HAP-1 (cell line): ENCODE measurements around the gene C12orf57.

Experiments used
- DNase-seq, 2 experiments: peaks; one replicate each; pipeline ENCODE4 v3.0.0-alpha.2; 2016 to 2020; ENCODE audit warnings: low spot score in 2 of 2
- H3K27me3 ChIP-seq: fragments of 250-450 bp; sonication (Bioruptor Pico); 2 replicates; pipeline ENCODE4 v1.5.1; 2020; ENCODE audit warnings: low read depth, mild to moderate bottlenecking, moderate library complexity
- H3K36me3 ChIP-seq: fragments of 250-450 bp; sonication (Bioruptor Pico); replicated peaks from 2 replicates; pipeline ENCODE4 v1.5.1; 2020; ENCODE audit warnings: mild to moderate bottlenecking
- H3K4me1 ChIP-seq: fragments of 250-450 bp; sonication (Bioruptor Pico); 2 replicates; pipeline ENCODE4 v1.5.1; 2020; ENCODE audit warnings: mild to moderate bottlenecking
- H3K4me3 ChIP-seq: fragments of 250-450 bp; sonication (Bioruptor Pico); 2 replicates; pipeline ENCODE4 v1.5.1; 2020; ENCODE audit warnings: mild to moderate bottlenecking, moderate library complexity
- H3K9me3 ChIP-seq: fragments of 250-450 bp; sonication (Bioruptor Pico); 2 replicates; pipeline ENCODE4 v1.5.1; 2020; ENCODE audit warnings: mild to moderate bottlenecking, moderate library complexity
- in situ Hi-C: fragments of 300-500 bp; cut with MboI; formaldehyde crosslinking; loops from 3 replicates; pipeline ENCODE4 v1.14.3; 2020; ENCODE audit warnings: low sequenced_read_pairs, inconsistent platforms, mixed read lengths

The C12orf57 gene

DNA sequence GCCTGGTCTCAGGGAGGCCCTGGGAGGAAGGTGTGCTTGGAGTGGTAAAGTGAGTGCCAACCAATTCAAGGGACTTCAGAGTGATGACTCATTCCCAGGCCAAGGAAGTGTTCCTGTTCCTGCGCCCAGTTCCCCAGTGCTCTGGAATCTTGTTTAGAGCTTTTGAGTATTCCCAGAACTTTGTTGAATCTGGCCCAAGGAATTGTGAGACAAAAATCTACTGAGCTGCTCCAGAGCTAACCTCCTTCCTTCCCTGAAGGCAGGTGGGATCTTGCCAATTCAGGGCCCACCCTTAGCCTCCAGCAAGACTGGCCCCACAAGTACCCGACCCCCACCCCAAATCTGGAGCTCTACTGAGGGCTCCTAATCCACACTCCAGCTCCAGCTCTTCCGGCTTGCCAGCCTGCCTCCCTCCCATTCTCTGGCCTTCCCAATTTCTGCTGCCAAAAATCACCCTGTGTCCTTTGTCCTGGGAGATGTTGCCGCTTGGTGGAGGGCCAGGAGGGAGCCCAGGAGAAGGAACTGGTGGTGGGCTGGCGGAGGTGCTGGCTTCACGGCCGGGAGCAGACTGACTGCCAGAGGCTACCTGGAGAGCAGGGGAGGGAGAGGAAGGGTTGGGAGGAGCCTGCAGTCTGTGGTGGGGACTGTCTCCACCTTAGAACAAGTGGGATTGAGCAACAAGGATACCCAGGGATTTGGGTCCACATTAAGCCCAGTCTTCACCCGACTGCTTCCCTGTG, 18.1 kb upstream of the C12orf57 start:
- peak overlapping the region; percentile 13 for H3K4me3 ChIP-seq
- H3K9me3 ChIP-seq: no peaks in the 10 kb centered on the region
- peaks cover 33% of the 10 kb centered on the region for H3K36me3 ChIP-seq
- H3K27me3 ChIP-seq: no peaks in the 10 kb centered on the region
- in situ Hi-C loops: no loop called here
- H3K4me1 ChIP-seq: peaks cover 40% of the 10 kb centered on the region
- peak in 1 of 2 experiments; percentile 80 for DNase-seq

DNA sequence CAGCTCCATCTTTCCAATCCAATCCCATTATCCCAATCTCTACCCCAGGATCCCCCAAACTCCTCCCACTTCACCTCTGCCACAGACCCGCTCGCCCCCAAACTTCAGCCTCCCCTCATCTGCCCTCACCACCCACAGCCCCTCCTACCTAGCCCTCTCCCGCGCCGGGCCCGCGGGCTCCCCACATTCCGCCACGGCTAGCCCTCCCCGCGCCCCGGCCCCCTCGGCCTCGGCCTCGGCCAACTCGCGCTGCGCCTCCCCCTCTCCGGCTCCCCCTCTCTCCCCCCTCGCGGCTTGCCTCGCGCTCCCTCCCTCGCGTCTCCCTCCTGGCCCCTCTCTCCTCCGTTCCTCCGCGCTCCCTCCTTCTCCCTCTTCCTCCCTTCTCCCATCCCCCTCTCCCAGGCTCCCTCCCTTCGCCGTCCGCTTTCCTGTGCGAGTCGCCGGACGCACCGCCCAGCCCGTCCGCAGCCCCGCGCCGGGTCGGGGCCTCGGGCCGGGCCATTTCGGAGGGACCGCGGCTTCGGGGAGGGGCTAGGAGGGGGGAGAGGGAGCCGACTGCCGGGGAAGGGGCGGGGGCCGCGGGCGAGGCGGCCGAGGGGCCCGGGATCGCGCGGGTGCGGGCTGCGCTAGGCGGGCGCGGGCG, 16.3 kb upstream of the C12orf57 start, which contains the start of gene ATN1:
TSS of gene ATN1 (plus strand) at position 581 of the 643 bp plus-strand sequence. CDS start 6,043 bp downstream, outside the sequence.
- no peaks in the 10 kb centered on the region for H3K27me3 ChIP-seq
- in situ Hi-C loops: no loop called here
- DNase-seq: peak; percentile 67 to 84
- peaks cover 40% of the 10 kb centered on the region for H3K4me1 ChIP-seq
- peak within 1 kb of the TSS; percentile 70 for H3K4me3 ChIP-seq
- peaks cover 15% of the 10 kb centered on the region for H3K36me3 ChIP-seq
- H3K9me3 ChIP-seq: no peaks in the 10 kb centered on the region

DNA sequence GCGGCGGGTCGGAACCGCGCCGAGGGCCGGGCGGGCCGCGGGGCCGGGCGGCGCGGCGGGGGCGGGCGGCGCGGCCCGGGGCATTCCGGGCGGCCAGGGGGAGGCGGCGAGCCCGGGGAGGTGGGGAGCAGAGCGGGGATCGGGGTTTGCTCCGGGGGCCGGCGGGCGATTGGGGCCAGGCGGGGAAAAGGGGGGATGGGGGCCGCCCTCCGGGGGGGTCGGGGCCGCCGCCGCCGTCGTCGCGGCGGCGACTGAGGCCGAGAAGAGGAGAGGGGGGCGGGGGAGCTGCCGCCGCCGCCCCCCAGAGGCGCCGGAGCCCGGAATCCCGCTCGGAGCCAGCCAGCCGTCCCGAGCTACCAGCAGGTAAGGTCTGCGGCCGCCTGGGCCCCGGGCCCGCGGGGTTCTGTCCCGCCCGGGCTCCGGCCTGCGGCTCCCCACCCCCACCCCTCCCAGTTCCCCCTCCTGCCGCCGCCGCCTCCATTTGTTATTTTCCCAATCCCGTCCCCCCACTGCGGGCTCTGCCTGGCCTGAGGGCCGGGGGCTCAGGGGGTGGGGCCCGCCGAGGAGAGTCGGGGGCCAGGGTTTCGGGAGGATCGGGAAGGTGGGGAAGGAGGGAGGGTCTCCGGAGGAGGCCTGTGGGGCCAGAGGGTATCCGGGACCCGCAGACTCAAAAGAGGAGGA, 15.7 kb upstream of the C12orf57 start:
- Histone ChIP-seq H3K4me3 (peak overlapping the region; percentile 70), H3K27me3 (no peaks in the 10 kb centered on the region), H3K36me3 (peaks cover 8% of the 10 kb centered on the region), H3K9me3 (no peaks in the 10 kb centered on the region), H3K4me1 (peaks cover 40% of the 10 kb centered on the region)
- no peak for DNase-seq
- in situ Hi-C loops: no loop called here

DNA sequence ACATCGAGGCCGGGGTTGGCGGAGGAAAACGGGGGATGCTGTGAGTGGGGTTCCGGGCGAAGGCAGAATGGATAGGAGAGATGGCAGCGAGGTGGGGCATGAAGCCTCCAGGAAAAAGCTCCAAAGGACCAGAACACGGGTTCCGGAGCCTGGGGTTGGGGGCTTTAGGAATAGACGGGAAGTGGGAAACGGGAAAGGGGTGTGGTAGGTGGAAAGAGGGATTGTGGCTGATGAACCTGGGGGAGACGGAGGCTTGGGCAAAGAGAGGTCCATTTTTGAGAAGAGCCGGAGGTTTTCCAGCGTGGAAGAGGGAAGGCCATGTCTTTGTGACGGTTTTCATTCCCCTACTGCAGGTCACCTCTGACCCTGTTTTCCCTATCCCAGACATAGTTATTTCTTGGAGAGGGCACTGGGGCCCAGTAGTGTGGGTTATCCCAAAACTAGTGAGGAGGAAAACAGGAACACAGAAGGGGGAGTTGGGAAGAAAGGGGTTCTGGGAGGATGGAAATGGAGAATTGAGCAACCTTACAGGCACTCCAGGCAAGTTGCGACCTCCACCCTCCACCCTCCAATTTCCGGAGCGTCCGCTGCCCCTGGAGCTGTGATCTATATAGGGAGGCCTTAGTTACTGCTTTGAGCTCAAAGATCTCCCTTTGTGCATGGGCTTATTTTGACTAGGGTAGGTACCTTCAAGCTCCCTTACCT, 15.0 kb upstream of the C12orf57 start:
- H3K9me3 ChIP-seq: no peaks in the 10 kb centered on the region
- peak overlapping the region; percentile 70 for H3K4me3 ChIP-seq
- H3K36me3 ChIP-seq: peaks cover 13% of the 10 kb centered on the region
- in situ Hi-C loops: no loop called here
- DNase-seq: no peak
- no peaks in the 10 kb centered on the region for H3K27me3 ChIP-seq
- H3K4me1 ChIP-seq: peaks cover 40% of the 10 kb centered on the region

DNA sequence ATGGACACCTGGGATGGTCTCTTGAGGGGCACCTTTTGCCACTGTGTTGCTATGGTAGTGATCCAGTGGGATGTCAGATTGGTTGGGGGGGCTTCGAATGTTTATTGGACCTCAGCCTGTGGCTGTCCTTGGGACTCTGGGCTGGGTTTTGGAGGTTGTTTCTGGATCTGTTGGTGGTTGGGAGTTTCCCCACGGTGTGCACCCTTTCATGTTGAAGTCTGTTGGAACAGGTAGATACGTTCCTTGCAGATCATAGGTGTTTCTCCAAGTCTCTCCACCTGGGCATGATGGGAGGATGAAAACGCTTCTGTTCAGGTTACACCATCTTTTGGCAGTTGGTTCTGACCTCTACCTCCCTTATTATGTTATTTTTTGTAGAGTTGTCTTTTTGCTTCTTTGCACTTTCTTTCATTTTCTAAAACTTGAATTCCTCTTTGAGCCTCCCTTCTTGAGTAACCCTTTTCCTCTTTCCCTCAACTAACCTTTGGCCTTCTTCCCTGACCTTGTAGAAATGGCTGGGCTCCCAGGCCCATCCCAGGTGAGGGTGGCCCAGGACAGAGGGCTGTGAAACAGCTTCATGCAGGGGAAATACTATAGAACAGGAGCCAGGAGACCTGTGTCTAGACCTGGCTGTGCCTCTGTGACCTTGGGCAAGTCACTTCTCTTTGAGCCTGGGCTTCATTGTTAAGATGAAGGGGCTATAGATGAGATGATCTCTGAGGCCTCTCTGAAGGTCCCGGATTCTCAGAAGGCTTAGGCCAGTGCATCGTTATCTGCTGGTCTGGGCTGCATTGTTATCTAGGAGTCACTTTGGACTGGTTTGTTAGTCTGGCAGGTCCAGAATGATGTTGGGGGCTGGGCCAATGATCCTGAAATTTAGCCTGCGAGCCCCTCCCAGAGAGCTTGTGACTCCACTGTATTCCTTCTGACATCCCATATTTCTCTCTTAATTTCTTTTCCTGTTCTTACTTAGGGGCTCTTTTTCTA, 14.1 kb upstream of the C12orf57 start:
- H3K4me3 ChIP-seq: peak overlapping the region; percentile 70

DNA sequence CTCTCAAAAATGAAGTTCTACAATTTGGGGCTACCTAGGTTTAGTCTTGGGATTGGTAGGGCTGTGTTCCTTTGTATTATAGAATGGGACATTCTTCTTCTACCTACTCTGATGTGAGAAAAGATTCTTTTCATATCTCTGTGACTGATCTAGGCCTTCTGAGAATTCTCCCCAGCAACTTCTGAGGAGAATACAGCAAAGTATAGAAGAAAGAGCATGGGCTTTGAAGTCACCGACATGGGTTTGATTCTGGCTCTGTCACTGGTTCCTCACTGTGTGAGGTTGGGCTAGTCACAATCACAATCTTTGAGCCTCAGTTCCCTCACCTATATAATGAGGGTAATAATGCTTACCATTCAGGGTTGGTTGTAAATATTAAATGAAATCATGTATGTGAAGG, 11.1 kb upstream of the C12orf57 start:
- peaks cover 15% of the 10 kb centered on the region for H3K4me1 ChIP-seq
- no peak for DNase-seq
- in situ Hi-C loops: no loop called here
- no peaks in the 10 kb centered on the region for H3K27me3 ChIP-seq
- H3K9me3 ChIP-seq: no peaks in the 10 kb centered on the region
- H3K36me3 ChIP-seq: peaks cover 41% of the 10 kb centered on the region
- no peak overlapping the region for H3K4me3 ChIP-seq

More for the DNA sequence above, 14.1 kb upstream of the C12orf57 start:
- peaks cover 19% of the 10 kb centered on the region for H3K36me3 ChIP-seq
- in situ Hi-C loops: no loop called here
- peaks cover 36% of the 10 kb centered on the region for H3K4me1 ChIP-seq
- no peaks in the 10 kb centered on the region for H3K27me3 ChIP-seq
- DNase-seq: no peak
- H3K9me3 ChIP-seq: no peaks in the 10 kb centered on the region

DNA sequence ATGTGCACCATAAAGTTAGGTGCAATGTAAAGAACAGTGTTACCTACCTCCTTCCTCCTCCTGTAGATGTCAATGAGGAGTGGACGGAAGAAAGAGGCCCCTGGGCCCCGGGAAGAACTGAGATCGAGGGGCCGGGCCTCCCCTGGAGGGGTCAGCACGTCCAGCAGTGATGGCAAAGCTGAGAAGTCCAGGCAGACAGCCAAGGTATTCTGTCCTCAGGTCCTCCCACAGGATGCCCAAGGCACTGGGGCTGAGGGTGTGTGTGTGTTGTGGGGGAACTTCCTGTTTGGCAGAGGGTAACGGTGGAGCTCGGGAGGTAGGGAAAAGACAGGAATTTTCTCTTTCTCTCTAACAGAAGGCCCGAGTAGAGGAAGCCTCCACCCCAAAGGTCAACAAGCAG, 9.7 kb upstream of the C12orf57 start:
- Histone ChIP-seq H3K36me3 (peaks cover 49% of the 10 kb centered on the region), H3K9me3 (no peaks in the 10 kb centered on the region), H3K27me3 (no peaks in the 10 kb centered on the region), H3K4me3 (no peak overlapping the region), H3K4me1 (peaks cover 18% of the 10 kb centered on the region)
- no peak for DNase-seq
- in situ Hi-C loops: no loop called here

DNA sequence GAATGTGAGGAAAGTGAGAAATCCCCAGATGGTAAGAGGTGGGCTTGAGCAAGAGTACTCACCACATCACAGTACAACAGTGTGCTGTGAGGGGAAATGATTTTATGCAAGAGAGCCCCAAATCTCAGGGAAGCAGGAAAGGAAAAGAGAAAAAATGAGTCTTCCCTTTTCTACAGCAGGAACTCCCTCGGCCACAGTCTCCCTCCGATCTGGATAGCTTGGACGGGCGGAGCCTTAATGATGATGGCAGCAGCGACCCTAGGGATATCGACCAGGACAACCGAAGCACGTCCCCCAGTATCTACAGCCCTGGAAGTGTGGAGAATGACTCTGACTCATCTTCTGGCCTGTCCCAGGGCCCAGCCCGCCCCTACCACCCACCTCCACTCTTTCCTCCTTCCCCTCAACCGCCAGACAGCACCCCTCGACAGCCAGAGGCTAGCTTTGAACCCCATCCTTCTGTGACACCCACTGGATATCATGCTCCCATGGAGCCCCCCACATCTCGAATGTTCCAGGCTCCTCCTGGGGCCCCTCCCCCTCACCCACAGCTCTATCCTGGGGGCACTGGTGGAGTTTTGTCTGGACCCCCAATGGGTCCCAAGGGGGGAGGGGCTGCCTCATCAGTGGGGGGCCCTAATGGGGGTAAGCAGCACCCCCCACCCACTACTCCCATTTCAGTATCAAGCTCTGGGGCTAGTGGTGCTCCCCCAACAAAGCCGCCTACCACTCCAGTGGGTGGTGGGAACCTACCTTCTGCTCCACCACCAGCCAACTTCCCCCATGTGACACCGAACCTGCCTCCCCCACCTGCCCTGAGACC, 8.2 kb upstream of the C12orf57 start:
- Histone ChIP-seq H3K4me1 (peaks cover 7% of the 10 kb centered on the region; the same call in 1 of the 2 replicates), H3K4me3 (no peak overlapping the region), H3K9me3 (no peaks in the 10 kb centered on the region), H3K27me3 (no peaks in the 10 kb centered on the region), H3K36me3 (peaks cover 57% of the 10 kb centered on the region)
- in situ Hi-C loops: no loop called here
- DNase-seq: no peak

DNA sequence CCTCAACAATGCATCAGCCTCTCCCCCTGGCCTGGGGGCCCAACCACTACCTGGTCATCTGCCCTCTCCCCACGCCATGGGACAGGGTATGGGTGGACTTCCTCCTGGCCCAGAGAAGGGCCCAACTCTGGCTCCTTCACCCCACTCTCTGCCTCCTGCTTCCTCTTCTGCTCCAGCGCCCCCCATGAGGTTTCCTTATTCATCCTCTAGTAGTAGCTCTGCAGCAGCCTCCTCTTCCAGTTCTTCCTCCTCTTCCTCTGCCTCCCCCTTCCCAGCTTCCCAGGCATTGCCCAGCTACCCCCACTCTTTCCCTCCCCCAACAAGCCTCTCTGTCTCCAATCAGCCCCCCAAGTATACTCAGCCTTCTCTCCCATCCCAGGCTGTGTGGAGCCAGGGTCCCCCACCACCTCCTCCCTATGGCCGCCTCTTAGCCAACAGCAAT, 7.6 kb upstream of the C12orf57 start:
- Histone ChIP-seq H3K9me3 (no peaks in the 10 kb centered on the region), H3K36me3 (peaks cover 63% of the 10 kb centered on the region), H3K4me3 (no peak overlapping the region; the same call in 1 of the 2 replicates), H3K27me3 (no peaks in the 10 kb centered on the region), H3K4me1 (peaks cover 7% of the 10 kb centered on the region; the same call in 1 of the 2 replicates)
- no peak for DNase-seq
- in situ Hi-C loops: no loop called here

DNA sequence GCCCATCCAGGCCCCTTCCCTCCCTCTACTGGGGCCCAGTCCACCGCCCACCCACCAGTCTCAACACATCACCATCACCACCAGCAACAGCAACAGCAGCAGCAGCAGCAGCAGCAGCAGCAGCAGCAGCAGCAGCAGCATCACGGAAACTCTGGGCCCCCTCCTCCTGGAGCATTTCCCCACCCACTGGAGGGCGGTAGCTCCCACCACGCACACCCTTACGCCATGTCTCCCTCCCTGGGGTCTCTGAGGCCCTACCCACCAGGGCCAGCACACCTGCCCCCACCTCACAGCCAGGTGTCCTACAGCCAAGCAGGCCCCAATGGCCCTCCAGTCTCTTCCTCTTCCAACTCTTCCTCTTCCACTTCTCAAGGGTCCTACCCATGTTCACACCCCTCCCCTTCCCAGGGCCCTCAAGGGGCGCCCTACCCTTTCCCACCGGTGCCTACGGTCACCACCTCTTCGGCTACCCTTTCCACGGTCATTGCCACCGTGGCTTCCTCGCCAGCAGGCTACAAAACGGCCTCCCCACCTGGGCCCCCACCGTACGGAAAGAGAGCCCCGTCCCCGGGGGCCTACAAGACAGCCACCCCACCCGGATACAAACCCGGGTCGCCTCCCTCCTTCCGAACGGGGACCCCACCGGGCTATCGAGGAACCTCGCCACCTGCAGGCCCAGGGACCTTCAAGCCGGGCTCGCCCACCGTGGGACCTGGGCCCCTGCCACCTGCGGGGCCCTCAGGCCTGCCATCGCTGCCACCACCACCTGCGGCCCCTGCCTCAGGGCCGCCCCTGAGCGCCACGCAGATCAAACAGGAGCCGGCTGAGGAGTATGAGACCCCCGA, 7.0 kb upstream of the C12orf57 start:
- DNase-seq: peak in 1 of 2 experiments; percentile 63
- Histone ChIP-seq H3K27me3 (no peaks in the 10 kb centered on the region), H3K4me3 (peak overlapping the region; percentile 67), H3K9me3 (no peaks in the 10 kb centered on the region), H3K4me1 (peaks cover 7% of the 10 kb centered on the region; the same call in 1 of the 2 replicates), H3K36me3 (peaks cover 68% of the 10 kb centered on the region)
- in situ Hi-C loops: no loop called here
